ENCODE results near the gene ZNF438.

GRCh38 chr10:30858499-30858898 lies 173.2 kb downstream of the ZNF438 start:
- TF ChIP-seq EZH2 (IDR thresholded peaks at IDR 0.05; ENCODE audit: borderline replicate concordance, low read depth, low read length, poor library complexity, severe bottlenecking) (no peak), CTCF (conservative IDR thresholded peaks at IDR 0.05; ENCODE audit: low read depth, low read length) (no peak)
